NOMO-1 treated with dmso at 0.1 percent for 144 hours (cell line): ENCODE results near the gene ZSCAN18.

ENCODE experiments used
- DNase-seq: peaks from one replicate; lab custom pipeline; 2025; ENCODE audit not compliant: unreplicated experiment; lab: John Stamatoyannopoulos, UW

Gene ZSCAN18

DNA sequence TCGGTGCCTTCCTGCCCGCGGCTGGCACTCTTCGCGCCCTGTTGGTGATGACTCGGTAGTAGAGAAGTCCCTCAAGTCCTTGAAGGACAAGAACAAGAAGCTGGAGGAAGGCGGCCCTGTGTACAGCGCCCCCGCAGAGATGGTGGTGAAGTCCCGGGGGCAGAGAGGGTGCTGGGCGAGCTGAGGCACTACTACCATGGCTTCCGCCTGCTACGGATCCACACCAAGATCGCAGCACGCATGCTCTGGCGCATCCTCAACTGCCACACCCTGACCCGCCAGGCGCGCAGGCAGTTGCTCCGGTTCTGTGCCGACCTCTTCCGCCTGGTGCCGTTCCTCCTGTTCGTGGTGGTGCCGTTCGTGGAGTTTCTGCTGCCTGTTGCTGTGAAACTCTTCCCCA lies 53.1 kb downstream of the ZSCAN18 start:
- DNase-seq = no peak

DNA sequence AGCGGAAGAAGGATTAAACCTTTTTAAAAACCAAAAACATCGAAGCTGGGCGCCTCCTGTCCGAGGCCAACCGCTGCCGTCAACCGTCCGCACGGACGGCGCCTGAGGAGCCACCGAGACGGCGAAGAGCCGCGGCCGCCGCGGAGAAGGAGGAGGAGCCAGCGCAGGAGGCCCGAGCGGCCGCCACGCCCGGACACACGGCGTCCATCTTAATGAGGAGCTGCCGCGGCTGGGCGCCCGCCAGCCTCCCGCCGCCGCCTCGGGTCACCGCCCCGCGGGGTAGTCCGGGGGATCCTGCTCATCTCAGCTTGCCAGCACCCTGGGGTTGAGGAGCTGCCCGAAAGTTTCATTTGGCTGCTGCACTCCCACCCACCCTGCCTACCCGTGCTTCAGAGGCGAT lies 53.6 kb downstream of the ZSCAN18 start:
- no peak for DNase-seq

DNA sequence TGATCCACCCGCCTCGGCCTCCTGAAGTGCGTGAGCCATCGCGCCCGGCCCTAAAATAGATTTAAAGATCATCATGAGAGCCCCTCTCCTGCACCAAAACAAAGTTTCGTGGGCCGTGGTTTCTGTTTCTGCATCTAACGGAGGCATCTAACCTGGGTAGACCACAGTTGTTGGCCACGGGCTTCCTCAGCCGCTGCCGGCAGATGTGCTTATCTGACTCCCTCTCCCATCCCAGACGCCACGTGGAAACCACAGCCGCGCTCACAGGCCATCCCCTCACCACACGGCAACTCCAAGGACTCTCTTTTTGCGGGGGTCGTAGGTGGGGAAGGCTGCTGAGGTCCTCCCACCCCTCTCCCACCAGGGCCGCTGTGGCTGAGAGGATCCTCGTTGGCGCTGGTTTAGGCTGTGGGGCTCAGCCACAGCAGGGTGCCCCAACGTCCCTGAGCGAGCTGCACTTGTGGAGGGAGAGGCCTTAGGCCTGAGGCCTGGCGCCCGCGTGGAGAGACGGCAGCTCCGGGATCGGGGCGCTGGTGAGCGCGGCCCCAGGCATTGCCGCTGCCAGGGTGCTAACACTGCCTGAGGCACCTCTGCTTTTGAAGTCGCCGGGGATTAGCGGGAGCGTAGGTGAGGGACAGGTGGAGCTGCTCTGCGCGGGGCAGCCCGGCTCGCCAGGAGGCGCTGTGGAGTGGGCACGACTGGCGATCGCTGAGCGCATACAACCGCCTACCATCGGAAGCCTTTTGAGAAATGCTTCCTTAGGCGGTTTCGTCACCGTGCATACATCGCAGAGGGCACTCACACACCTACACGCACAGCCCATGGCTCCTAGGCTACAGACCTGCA lies 55.3 kb downstream of the ZSCAN18 start:
- DNase-seq = no peak

DNA sequence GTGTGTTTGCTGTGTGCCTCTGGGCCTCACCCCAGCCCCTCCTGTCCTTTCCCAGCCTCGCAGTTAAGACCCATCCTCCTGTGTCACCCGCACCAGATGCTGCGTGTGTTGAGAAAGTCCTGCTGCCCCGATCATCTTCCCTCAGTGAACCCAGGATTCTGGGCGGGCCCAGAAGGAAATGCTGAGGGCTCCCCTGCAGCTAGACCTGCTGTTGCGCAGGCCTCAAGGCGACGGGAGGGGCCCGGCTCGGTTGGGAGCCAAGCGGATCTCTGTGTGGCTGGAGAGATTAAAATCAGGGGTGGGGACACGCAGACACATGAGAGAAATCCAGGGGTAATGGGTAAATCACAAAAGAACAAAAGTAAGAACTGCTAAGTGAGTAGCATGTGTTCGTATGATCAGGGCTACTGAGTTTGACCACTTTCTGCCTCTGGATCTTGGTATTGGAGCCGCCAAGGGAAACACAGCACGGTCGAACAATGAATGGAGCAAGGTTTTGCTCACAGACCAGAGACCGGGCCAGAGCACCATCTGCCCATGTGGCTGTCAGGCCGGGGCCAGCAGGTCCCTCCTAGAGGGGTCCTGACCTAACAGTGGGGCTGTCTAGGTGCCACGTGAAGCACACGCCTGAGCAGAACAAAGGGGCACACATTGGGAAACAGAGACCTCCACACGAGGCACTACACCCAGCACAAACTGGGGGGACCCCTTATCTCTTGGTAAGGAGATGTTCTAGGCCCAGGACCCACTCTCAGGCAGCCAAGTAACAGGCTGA lies 57.1 kb downstream of the ZSCAN18 start:
- DNase-seq = no peak

DNA sequence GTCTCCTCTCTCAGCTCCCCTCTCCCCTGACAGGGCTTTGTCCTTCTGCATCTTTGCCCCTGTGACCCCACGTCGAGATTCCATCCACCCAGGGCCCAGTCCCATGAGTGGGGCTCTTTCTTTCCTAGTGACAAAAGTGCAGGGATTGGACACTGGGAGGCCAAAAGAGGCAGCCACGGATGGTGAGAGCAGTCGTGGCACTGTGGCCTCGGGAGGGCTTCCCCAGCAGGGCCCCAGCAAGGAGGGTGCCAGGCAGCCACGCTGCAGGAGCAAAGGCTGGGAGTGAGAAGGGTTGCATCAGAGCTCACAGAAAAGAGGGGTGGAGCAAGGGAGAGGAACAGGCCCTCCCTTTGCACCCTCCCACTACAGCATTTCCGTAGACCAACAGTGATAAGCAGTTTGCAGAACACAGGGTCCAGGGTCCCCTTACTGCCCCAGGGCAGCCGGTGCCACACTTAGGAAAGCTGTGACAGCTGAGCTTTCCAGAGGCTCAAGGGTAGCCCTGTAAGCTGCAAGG lies 59.3 kb downstream of the ZSCAN18 start:
- DNase-seq = no peak

DNA sequence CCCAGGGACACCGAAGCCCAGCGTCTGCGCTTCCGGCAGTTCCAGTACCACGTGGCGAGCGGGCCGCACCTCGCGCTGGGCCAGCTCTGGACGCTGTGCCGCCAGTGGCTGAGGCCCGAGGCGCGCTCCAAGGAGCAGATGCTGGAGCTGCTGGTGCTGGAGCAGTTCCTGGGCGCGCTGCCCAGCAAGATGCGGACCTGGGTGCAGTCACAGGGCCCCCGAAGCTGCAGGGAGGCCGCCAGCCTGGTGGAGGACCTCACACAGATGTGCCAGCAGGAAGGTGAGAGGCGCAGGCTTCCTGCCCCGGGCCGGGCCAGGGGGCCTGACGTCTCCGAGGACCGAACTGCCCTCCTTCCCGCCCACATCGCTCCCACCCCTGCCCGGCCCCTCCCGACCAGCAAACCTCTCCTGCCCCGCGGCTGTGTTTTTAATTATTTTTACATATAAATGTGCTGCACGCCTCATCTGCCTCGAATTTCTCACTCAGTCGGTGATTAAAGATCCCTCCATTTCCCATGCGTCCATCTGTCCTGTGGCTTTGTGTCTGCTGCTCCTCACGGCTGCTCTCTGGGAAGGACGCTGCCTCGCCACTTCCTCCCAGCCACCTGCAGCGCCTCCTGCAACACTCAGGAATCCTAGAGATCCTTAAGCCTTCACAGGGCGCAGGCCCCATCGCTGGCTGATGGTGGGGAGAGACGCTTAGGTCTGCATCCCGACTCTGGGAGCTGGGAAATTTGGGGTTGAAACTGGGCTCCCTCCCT lies 59.9 kb downstream of the ZSCAN18 start:
- no peak for DNase-seq

DNA sequence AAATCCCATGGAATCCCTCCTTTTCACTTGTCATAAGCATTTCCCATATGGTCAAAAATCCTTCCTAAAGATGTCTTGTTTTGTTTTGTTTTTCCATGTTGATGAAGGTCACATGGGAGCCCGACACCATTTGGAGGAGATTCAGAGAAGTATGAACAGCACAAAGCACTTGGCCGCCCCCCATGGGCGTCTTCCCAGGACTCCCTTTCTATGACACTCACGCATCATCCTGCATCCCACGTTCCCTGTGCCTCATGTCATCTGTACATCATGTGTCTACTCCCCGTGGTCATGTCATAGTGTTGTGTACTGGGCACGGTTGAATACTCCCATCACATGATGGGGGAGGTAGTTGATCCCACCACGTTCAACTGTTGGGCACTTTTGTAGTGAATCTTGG lies 62.2 kb downstream of the ZSCAN18 start:
- DNase-seq = no peak

DNA sequence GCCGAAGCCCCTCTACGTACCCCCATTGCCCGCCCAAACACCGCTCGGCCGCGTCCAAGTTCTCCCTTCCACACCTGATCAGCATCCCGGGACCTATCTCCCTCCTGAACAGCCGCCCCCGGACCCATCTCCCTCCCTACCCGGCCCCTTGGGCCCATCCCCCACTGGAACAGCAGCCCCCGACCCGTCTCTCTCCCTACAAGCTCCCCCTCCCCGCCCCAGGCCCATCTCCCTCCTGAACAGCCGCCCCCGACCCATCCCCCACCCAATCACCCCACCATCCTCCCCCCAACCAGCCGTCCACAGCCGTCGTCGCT lies 63.6 kb downstream of the ZSCAN18 start:
- no peak for DNase-seq
